K562 (cell line): ENCODE measurements around the gene RAP1GAP2. TPM values are rescaled to one million over a fixed set of nuclear protein-coding genes. Genes with fewer than 3 reads are reported as not detected.

ENCODE experiments used
- ATAC-seq: fragments of 200-7000 bp; cut with Tn5 transposase; 3 replicates; pipeline ENCODE4 v1.9.1; 2020; ENCODE audit warnings: moderate library complexity
- BruUV-seq: library from RNA; stranded (reverse); fragments of 400-500 nt; replicated peaks from 2 replicates; lab custom pipeline; 2021; lab: Mats Ljungman, UMichigan
- CTCF ChIA-PET: fragments of 300-600 bp; formaldehyde crosslinking; extraction: SDS; loops from one replicate; lab custom pipeline; 2021; ENCODE audit warnings: low intra/inter-chr PET ratio; lab: Yijun Ruan, JAX
- POLR2A ChIA-PET: fragments of 300-600, 350-650 bp; sonication (Branson Sonifier 250); formaldehyde crosslinking; extraction: SDS; loops from one replicate; lab custom pipeline; 2021; ENCODE audit warnings: antibody characterized with exemption, inconsistent platforms; lab: Yijun Ruan, JAX
- DNase-seq, 4 experiments: peaks; one replicate each; pipeline versions ENCODE4 v3.0.0 to v3.0.0-alpha.2; 2011 to 2018; ENCODE audit warnings: low spot score in 3 of 4, mixed read lengths in 3 of 4; ENCODE audit errors: extremely low read depth in 1 of 4
- FAIRE-seq: peaks from 2 replicates; lab custom pipeline; 2011; peaks lifted over from hg19 to GRCh38; lab: Jason Lieb, UNC
- H2AFZ ChIP-seq: 2 replicates; pipeline ENCODE4 v1.6.0; 2011; ENCODE audit warnings: low read depth, low read length, control low read depth, inconsistent platforms
- H3K27ac ChIP-seq: fragments of 200-600 bp; 3 replicates; pipeline ENCODE4 v1.8.0; 2011; ENCODE audit warnings: low read depth, mild to moderate bottlenecking, control low read depth, inconsistent platforms, low read length, moderate library complexity, mixed read lengths; ENCODE audit errors: extremely low read depth
- H3K27me3 ChIP-seq, 2 experiments: fragments of 300-600 bp in 1 of 2; 2 replicates in 1 of 2; 3 replicates in 1 of 2; pipeline versions ENCODE4 v1.6.0 to v1.8.0; 2011; ENCODE audit warnings: inconsistent platforms in 2 of 2, low read length in 2 of 2, mild to moderate bottlenecking in 1 of 2, mixed read lengths in 1 of 2, moderate library complexity in 1 of 2; ENCODE audit not compliant: control insufficient read depth in 2 of 2, insufficient read depth in 2 of 2
- H3K36me3 ChIP-seq: fragments of 300-600 bp; 3 replicates; pipeline ENCODE4 v1.8.0; 2011; ENCODE audit warnings: mild to moderate bottlenecking, low read length, inconsistent platforms; ENCODE audit not compliant: control insufficient read depth, insufficient read depth
- H3K4me1 ChIP-seq, 2 experiments: fragments of 200-600 bp in 1 of 2; replicated peaks in 1 of 2; 2 replicates in 1 of 2; 3 replicates in 1 of 2; pipeline versions ENCODE4 v1.5.1 to v1.8.0; 2011; ENCODE audit warnings: inconsistent platforms in 2 of 2, low read length in 2 of 2, mild to moderate bottlenecking in 1 of 2, mixed read lengths in 1 of 2, moderate library complexity in 1 of 2; ENCODE audit not compliant: control insufficient read depth in 2 of 2, insufficient read depth in 2 of 2
- H3K4me2 ChIP-seq: 2 replicates; pipeline ENCODE4 v1.6.1; 2011; ENCODE audit warnings: low read length, control low read depth, inconsistent platforms, mixed read lengths; ENCODE audit not compliant: insufficient read depth
- H3K4me3 ChIP-seq: fragments of 200-600 bp; sonication (generic), shearing (Covaris generic); 2 replicates; pipeline ENCODE4 v1.5.1; 2016; ENCODE audit warnings: control low read depth, inconsistent platforms
- H3K79me2 ChIP-seq: fragments of 200-600 bp; 3 replicates; pipeline ENCODE4 v1.8.0; 2011; ENCODE audit warnings: low read length, inconsistent platforms; ENCODE audit not compliant: control insufficient read depth, insufficient read depth
- H3K9ac ChIP-seq, 2 experiments: 2 replicates each; pipeline versions ENCODE4 v1.6.0 to v1.6.1; 2011; ENCODE audit warnings: low read depth in 2 of 2, low read length in 2 of 2, control low read depth in 1 of 2, inconsistent platforms in 1 of 2, mild to moderate bottlenecking in 1 of 2, mixed read lengths in 1 of 2; ENCODE audit not compliant: insufficient read depth in 1 of 2
- H3K9me1 ChIP-seq: one replicate; pipeline ENCODE4 v1.6.0; 2011; ENCODE audit warnings: inconsistent platforms, mild to moderate bottlenecking, low read length, moderate library complexity; ENCODE audit not compliant: control insufficient read depth, insufficient read depth
- H3K9me3 ChIP-seq: replicated peaks from 2 replicates; pipeline ENCODE4 v1.5.1; 2011; ENCODE audit warnings: low read depth, low read length, inconsistent platforms; ENCODE audit not compliant: control insufficient read depth, insufficient read depth
- H4K20me1 ChIP-seq: replicated peaks from 2 replicates; pipeline ENCODE4 v1.6.1; 2011; ENCODE audit warnings: low read length, inconsistent platforms, mixed read lengths; ENCODE audit not compliant: control insufficient read depth, insufficient read depth
- CBX3 ChIP-seq, 2 experiments: IDR thresholded peaks; 1 replicate in 1 of 2; 2 replicates in 1 of 2; pipeline ENCODE4 v1.6.1; 2012; ENCODE audit warnings: inconsistent platforms in 2 of 2, low read length in 2 of 2, borderline replicate concordance in 1 of 2, control low read depth in 1 of 2
- E2F1 ChIP-seq: sonication (generic); formaldehyde crosslinking; IDR thresholded peaks from 2 replicates; pipeline ENCODE4 v1.8.1; 2023; ENCODE audit warnings: mild to moderate bottlenecking, missing genetic modification reagents, moderate library complexity
- ESRRA ChIP-seq: fragments of 450-650 bp; IDR thresholded peaks from 2 replicates; pipeline ENCODE4 v1.6.1; 2014; ENCODE audit warnings: low read depth, mild to moderate bottlenecking, moderate library complexity, borderline replicate concordance
- HNRNPL ChIP-seq: fragments of 200-400 bp; formaldehyde crosslinking; IDR thresholded peaks from 2 replicates; pipeline ENCODE4 v1.6.1; 2017; ENCODE audit warnings: low read depth, mild to moderate bottlenecking, low read length
- PHTF2 ChIP-seq: fragments of 250-450 bp; sonication (Bioruptor Pico); IDR thresholded peaks from 2 replicates; pipeline ENCODE4 v1.5.0; 2021; ENCODE audit warnings: mild to moderate bottlenecking
- PRDM10 ChIP-seq: fragments of 450-650 bp; IDR thresholded peaks from 2 replicates; pipeline ENCODE4 v1.6.1; 2018; ENCODE audit not compliant: partially characterized antibody
- TSC22D4 ChIP-seq: fragments of 450-650 bp; IDR thresholded peaks from 2 replicates; pipeline ENCODE4 v1.6.1; 2016; ENCODE audit warnings: missing genetic modification characterization, missing biosample characterization, control low read depth
- ZBTB34 ChIP-seq: fragments of 250-450 bp; sonication (Bioruptor Pico); IDR thresholded peaks from 2 replicates; pipeline ENCODE4 v1.8.0; 2021; ENCODE audit warnings: mild to moderate bottlenecking, moderate library complexity
- ZNF239 ChIP-seq: fragments of 250-450 bp; sonication (Bioruptor Pico); IDR thresholded peaks from 2 replicates; pipeline ENCODE4 v1.4.0; 2020; ENCODE audit warnings: mild to moderate bottlenecking
- ZNF57 ChIP-seq: fragments of 450-650 bp; formaldehyde crosslinking; IDR thresholded peaks from 2 replicates; pipeline ENCODE4 v1.4.0; 2020; ENCODE audit warnings: mild to moderate bottlenecking, moderate library complexity
- WGBS: fragments of 100-300 bp; shearing (Covaris generic); methylation state at CpG from one replicate; pipeline ENCODE4 v1.1.6; 2016; ENCODE audit warnings: low coverage, mixed read lengths; ENCODE audit not compliant: insufficient coverage; ENCODE audit errors: missing lambda C conversion rate; 5-methylcytosine and 5-hydroxymethylcytosine counted together
- in situ Hi-C: fragments of 300-500 bp; cut with MboI; formaldehyde crosslinking; loops from 4 replicates; pipeline ENCODE4 v1.15.0; 2018; ENCODE audit warnings: inconsistent platforms, mixed read lengths
- intact Hi-C: fragments of 100-400 bp; cut with micrococcal nuclease; formaldehyde crosslinking; loops from 2 replicates; pipeline ENCODE4 v1.14.2; 2022
- polyA plus RNA-seq, 8 experiments: library from polyadenylated mRNA; depleted of rRNA in 4 of 8; stranded (reverse) in 5 of 8; unstranded in 3 of 8; fragments of >200 nt; fragmentation: Nextera tagmentation in 2 of 8; fragmentation: Illumina TruSeq in 1 of 8; extraction: Ambion mirVana in 2 of 8; extraction: Trizol in 1 of 8; gene quantifications; 2 replicates each; pipeline versions ENCODE4 v1.2.1 to v1.2.3, GENCODE V29; 2011 to 2014; ENCODE audit warnings: inconsistent platforms in 1 of 8, missing spikeins in 1 of 8
- total RNA-seq, 7 experiments: library from RNA; depleted of rRNA in 6 of 7; stranded (reverse); fragments of >200 nt in 6 of 7; fragmentation: Illumina TruSeq in 2 of 7; extraction: Trizol in 2 of 7; gene quantifications; 2 replicates each; pipeline versions ENCODE4 v1.2.1 to v1.2.3, GENCODE V29; 2011 to 2021; ENCODE audit warnings: low replicate concordance in 1 of 7

RAP1GAP2 gene
- total and polyA plus RNA-seq, 9 of the 15 experiments (the other 6 are each of a cell fraction or from before 2014, with no cell fraction given) = 0.01 to 1.3 (median 0.42) TPM; not detected in 1

- in situ Hi-C loops (no loop called here), intact Hi-C loops (no loop called here)
- no peaks in the 10 kb centered on the region for H3K36me3 ChIP-seq
- H3K9me3 ChIP-seq = no peaks in the 10 kb centered on the region
- no peak overlapping the region for H3K4me3 ChIP-seq
- BruUV-seq = no TSS peak
- H3K9me1 ChIP-seq = no peaks in the 10 kb centered on the region
- ChIA-PET CTCF (no interaction called here), POLR2A (interaction anchor here (0.6 to 0.7 kb wide), 2 partner anchors 9 to 86 kb away, joined by 3 to 4 read pairs; no protein-coding TSS in a partner anchor)
- ATAC-seq (no peak), FAIRE-seq (no peak), DNase-seq (no peak)
- H2AFZ ChIP-seq = no peak overlapping the region
- H3K4me1 ChIP-seq = peaks cover 0 to 15% of the 10 kb centered on the region in 2 experiments; a peak in 1 of 5 replicates
- no peak overlapping the region for H3K9ac ChIP-seq
- no peak overlapping the region for H3K4me2 ChIP-seq
- H3K27ac ChIP-seq = no peak overlapping the region
- H3K27me3 ChIP-seq = peaks cover 13 to 66% of the 10 kb centered on the region in 2 experiments; a peak in 4 of 5 replicates
- no peaks in the 10 kb centered on the region for H3K79me2 ChIP-seq
- TF ChIP-seq PRDM10 (no peak), E2F1 (CRISPR knock-in tag) (no peak), ESRRA (no peak), ZNF239 (CRISPR knock-in tag) (no peak), ZNF57 (CRISPR knock-in tag) (no peak), TSC22D4 (no peak), CBX3 (IDR thresholded peaks at IDR 0.05; ENCODE audit: borderline replicate concordance in 1 of 2, low read length in 2 of 2) (no peak), ZBTB34 (CRISPR knock-in tag) (no peak), PHTF2 (CRISPR knock-in tag) (no peak), HNRNPL (no peak)
- H4K20me1 ChIP-seq = no peaks in the 10 kb centered on the region
- WGBS = 5% methylated on average over 20 of the region's 28 CpGs
Observed at GRCh38 chr17:2795441-2796163, 636 bp upstream of the RAP1GAP2 start.
